ENCODE data around the gene UROC1.

- TF ChIP-seq CTCF (IDR thresholded peaks at IDR 0.05) (no peak), POLR2A (IDR thresholded peaks at IDR 0.05) (no peak)
Measured at GRCh38 chr3:126438186-126438585, 79.4 kb downstream of the UROC1 start.

All from body of pancreas (tissue), 4 donors.